ENCODE data around the gene HECTD1. TPM values are rescaled to one million over a fixed set of nuclear protein-coding genes. Genes with fewer than 3 reads are reported as not detected.

HECTD1 gene
- total RNA-seq, 1 experiment from 2014 or later, result 160 TPM

- Histone ChIP-seq H3K4me3 (replicated peaks in 1 of 2; ENCODE audit: low read depth in 1 of 2, low read length in 2 of 2) (no peak overlapping the region), H3K9me3 (ENCODE audit: control insufficient read depth in 1 of 2, insufficient read depth in 1 of 2, low read depth in 1 of 2, low read length in 2 of 2) (no peaks in the 10 kb centered on the region), H3K9ac (ENCODE audit: low read length) (no peak overlapping the region), H3K4me1 (ENCODE audit: control insufficient read depth in 1 of 2, insufficient read depth in 2 of 2, low read length in 2 of 2) (peaks cover 6 to 12% of the 10 kb centered on the region in 2 experiments), H3K79me2 (ENCODE audit: insufficient read depth, low read length) (0 out of 2 replicates have a peak, but pooled peaks cover 6% of the 10 kb centered on the region), H3K36me3 (ENCODE audit: control insufficient read depth in 1 of 2, insufficient read depth in 2 of 2, low read length in 2 of 2) (peaks cover 34 to 47% of the 10 kb centered on the region in 2 experiments), H3K27me3 (ENCODE audit: insufficient read depth, low read length) (no peaks in the 10 kb centered on the region), H2AFZ (ENCODE audit: low read depth, low read length, poor library complexity, severe bottlenecking) (no peak overlapping the region), H4K20me1 (ENCODE audit: insufficient read depth) (no peaks in the 10 kb centered on the region), H3K27ac (ENCODE audit: low read depth, low read length) (no peak overlapping the region), H3K4me2 (ENCODE audit: low read length) (no peak overlapping the region), H3K9me2 (ENCODE audit: insufficient read depth) (no peaks in the 10 kb centered on the region)
- POLR2A ChIA-PET, result no interaction called here
- DNase-seq (ENCODE audit: low read depth, low spot score) (no peak), ATAC-seq (no peak)
- intact Hi-C loops (cut with micrococcal nuclease), result no loop called here
- RAD21 ChIA-PET (ENCODE audit: low non-redundant PET in 1 of 2, low total read pairs in 2 of 2, uncharacterized antibody in 2 of 2, unreplicated experiment in 2 of 2), result no interaction called here
- no TSS peak for BruUV-seq (replicated peaks)
- no peak for TF ChIP-seq ZFX (IDR thresholded peaks at IDR 0.05)
- no peak for TF ChIP-seq EZH2phosphoT487 (IDR thresholded peaks at IDR 0.05; ENCODE audit: borderline replicate concordance)
- TF ChIP-seq YY1 (IDR thresholded peaks at IDR 0.05; ENCODE audit: extremely low read depth, insufficient replicate concordance, low read depth, low read length), result no peak
- TF ChIP-seq POLR2AphosphoS5 (IDR thresholded peaks at IDR 0.05; ENCODE audit: low read depth, low read length), result no peak
- TF ChIP-seq FOSL1 (IDR thresholded peaks at IDR 0.05; ENCODE audit: low read depth), result no peak
- no peak for TF ChIP-seq RAD21 (IDR thresholded peaks at IDR 0.05; ENCODE audit: low read depth)
- TF ChIP-seq ZBTB33 (IDR thresholded peaks at IDR 0.05; ENCODE audit: extremely low read depth, insufficient replicate concordance, low read length), result no peak
- no peak for TF ChIP-seq ZNF274 (IDR thresholded peaks at IDR 0.05; ENCODE audit: low read depth, low read length)
- no peak for TF ChIP-seq SIN3A (IDR thresholded peaks at IDR 0.05; ENCODE audit: low read depth)
- no peak for TF ChIP-seq SP1 (IDR thresholded peaks at IDR 0.05; ENCODE audit: low read depth)
- no peak for TF ChIP-seq EZH2 (IDR thresholded peaks at IDR 0.05)
- TF ChIP-seq TCF7L2 (IDR thresholded peaks at IDR 0.05; ENCODE audit: borderline replicate concordance, extremely low read depth, insufficient read depth, insufficient read length), result no peak
- TF ChIP-seq MAX (IDR thresholded peaks at IDR 0.05), result no peak
- no peak for TF ChIP-seq CBX3 (IDR thresholded peaks at IDR 0.05; ENCODE audit: low read depth)
- TF ChIP-seq POLR2A (IDR thresholded peaks at IDR 0.05; ENCODE audit: borderline replicate concordance, extremely low read depth, insufficient read depth, insufficient read length), result no peak
- TF ChIP-seq ATF3 (IDR thresholded peaks at IDR 0.05), result no peak
- TF ChIP-seq SRF (IDR thresholded peaks at IDR 0.05; ENCODE audit: low read depth), result no peak
- no peak for TF ChIP-seq EGR1 (IDR thresholded peaks at IDR 0.05; ENCODE audit: low read depth)
- TF ChIP-seq CTCF (IDR thresholded peaks at IDR 0.05 in 2 of 3, conservative IDR thresholded peaks at IDR 0.05 in 1 of 3; ENCODE audit: borderline replicate concordance in 1 of 3, insufficient read depth in 1 of 3, low read depth in 2 of 3, low read length in 2 of 3), result no peak
- no peak for TF ChIP-seq CEBPB (IDR thresholded peaks at IDR 0.05; ENCODE audit: low read depth)
- CTCF ChIA-PET, result no interaction called here
Observed at GRCh38 chr14:31142455-31143087, 65.0 kb downstream of the HECTD1 start.

Measured in HCT116 (cell line).